Stomach (tissue), 4 donors: ENCODE results near the gene ZNF638.

Experiments
- CTCF ChIP-seq, 7 experiments: fragments of 450-650 bp in 4 of 7; fragments of 200-600 bp in 3 of 7; sonication (generic) in 3 of 7; IDR thresholded peaks; one replicate each; pipeline ENCODE4 v1.5.1; 2016 to 2019; ENCODE audit warnings: antibody characterized with exemption in 7 of 7, control low read depth in 2 of 7, mild to moderate bottlenecking in 1 of 7
- POLR2A ChIP-seq, 4 donors: fragments of 450-650 bp; IDR thresholded peaks; one replicate each; pipeline ENCODE4 v1.6.1; 2016; ENCODE audit warnings: antibody characterized with exemption in 4 of 4, control low read depth in 2 of 4, mild to moderate bottlenecking in 1 of 4, moderate library complexity in 1 of 4
- POLR2AphosphoS5 ChIP-seq, 3 donors: sonication (generic); formaldehyde crosslinking; IDR thresholded peaks; one replicate each; pipeline ENCODE4 v1.6.1; 2016; ENCODE audit warnings: antibody characterized with exemption in 3 of 3

GRCh38 chr2:71484354-71484753 lies 152.8 kb downstream of the ZNF638 start:
- TF ChIP-seq CTCF (IDR thresholded peaks at IDR 0.05) (no peak), POLR2AphosphoS5 (IDR thresholded peaks at IDR 0.05) (no peak), POLR2A (IDR thresholded peaks at IDR 0.05) (no peak)
